MM.1S (cell line): ENCODE data around the gene NFKBIZ.

ENCODE experiments used
- CTCF ChIP-seq: fragments of 300-600 bp; sonication (generic); IDR thresholded peaks from 2 replicates; pipeline ENCODE4 v1.5.1; 2016; ENCODE audit warnings: antibody characterized with exemption, low read length, mixed read lengths
- EZH2 ChIP-seq: fragments of 300-600 bp; sonication (generic); optimal IDR thresholded peaks from 2 replicates; pipeline ENCODE3; 2017; ENCODE audit warnings: low read depth, mild to moderate bottlenecking, antibody characterized with exemption, low read length, mixed read lengths
- EZH2phosphoT487 ChIP-seq: fragments of 300-600 bp; sonication (generic); IDR thresholded peaks from 2 replicates; pipeline ENCODE4 v1.6.1; 2018; ENCODE audit warnings: antibody characterized with exemption, low read length

- TF ChIP-seq CTCF (no peak), EZH2 (no peak), EZH2phosphoT487 (no peak)
These were observed 24.6 kb upstream of the NFKBIZ start for GRCh38 chr3:101824702-101825101.
